ENCODE measurements around the gene CYP2W1. TPM values are rescaled to one million over a fixed set of nuclear protein-coding genes. Genes with fewer than 3 reads are reported as not detected.

The CYP2W1 gene
- total RNA-seq, 1 experiment from 2014 or later: not detected

DNA sequence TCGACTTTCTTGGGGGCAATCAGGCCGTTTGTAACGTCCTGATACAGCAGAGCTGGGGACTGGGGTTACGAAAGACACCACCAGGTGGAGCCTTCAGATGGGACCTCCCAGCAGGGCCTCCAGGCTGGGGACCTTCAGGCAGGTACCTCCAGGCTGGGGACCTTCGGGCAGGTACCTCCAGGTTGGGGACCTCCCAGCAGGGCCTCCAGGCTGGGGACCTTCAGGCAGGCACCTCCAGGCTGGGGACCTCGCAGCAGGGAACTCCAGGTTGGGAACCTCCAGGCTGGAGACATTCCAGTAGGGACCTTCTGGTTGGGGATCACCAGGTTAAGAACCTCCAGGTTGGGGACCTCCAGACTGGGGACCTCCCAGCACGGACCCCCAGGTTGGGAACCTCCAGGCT is 37.9 kb downstream of the CYP2W1 start:
- Histone ChIP-seq H3K4me2 (ENCODE audit: low read length) (no peak overlapping the region), H3K9ac (ENCODE audit: low read length) (no peak overlapping the region), H3K9me2 (replicated peaks; ENCODE audit: low read length) (no peaks in the 10 kb centered on the region), H3K9me3 (ENCODE audit: low read length) (no peaks in the 10 kb centered on the region), H3K4me1 (ENCODE audit: insufficient read depth, low read length) (no peaks in the 10 kb centered on the region), H4K20me1 (ENCODE audit: low read length) (peaks cover 2% of the 10 kb centered on the region; the same call in 1 of the 2 replicates), H3K36me3 (ENCODE audit: low read depth, low read length) (peaks cover 2% of the 10 kb centered on the region; the same call in 1 of the 2 replicates), H3K27me3 (ENCODE audit: low read length) (no peaks in the 10 kb centered on the region), H3K27ac (ENCODE audit: low read length) (no peak overlapping the region), H3K4me3 (ENCODE audit: low read length) (no peak overlapping the region), H3F3A (ENCODE audit: low read length, unreplicated experiment) (no peaks in the 10 kb centered on the region), H2AFZ (ENCODE audit: low read length) (no peak overlapping the region), H3K79me2 (ENCODE audit: low read length) (peaks cover 31% of the 10 kb centered on the region)
- intact Hi-C loops (cut with micrococcal nuclease): no loop called here
- TF ChIP-seq EZH2 (IDR thresholded peaks at IDR 0.05; ENCODE audit: low read length, unreplicated experiment): no peak
- TF ChIP-seq, protein P1, sequence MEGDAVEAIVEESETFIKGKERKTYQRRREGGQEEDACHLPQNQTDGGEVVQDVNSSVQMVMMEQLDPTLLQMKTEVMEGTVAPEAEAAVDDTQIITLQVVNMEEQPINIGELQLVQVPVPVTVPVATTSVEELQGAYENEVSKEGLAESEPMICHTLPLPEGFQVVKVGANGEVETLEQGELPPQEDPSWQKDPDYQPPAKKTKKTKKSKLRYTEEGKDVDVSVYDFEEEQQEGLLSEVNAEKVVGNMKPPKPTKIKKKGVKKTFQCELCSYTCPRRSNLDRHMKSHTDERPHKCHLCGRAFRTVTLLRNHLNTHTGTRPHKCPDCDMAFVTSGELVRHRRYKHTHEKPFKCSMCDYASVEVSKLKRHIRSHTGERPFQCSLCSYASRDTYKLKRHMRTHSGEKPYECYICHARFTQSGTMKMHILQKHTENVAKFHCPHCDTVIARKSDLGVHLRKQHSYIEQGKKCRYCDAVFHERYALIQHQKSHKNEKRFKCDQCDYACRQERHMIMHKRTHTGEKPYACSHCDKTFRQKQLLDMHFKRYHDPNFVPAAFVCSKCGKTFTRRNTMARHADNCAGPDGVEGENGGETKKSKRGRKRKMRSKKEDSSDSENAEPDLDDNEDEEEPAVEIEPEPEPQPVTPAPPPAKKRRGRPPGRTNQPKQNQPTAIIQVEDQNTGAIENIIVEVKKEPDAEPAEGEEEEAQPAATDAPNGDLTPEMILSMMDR (conservative IDR thresholded peaks at IDR 0.05; ENCODE audit: low read depth, low read length): peak; percentile 49
- CTCF ChIA-PET: no interaction called here
- DNase-seq (peak; percentile 4), ATAC-seq (peak; percentile 36; the same call in 1 of the 2 replicates)
- no TSS peak for BruUV-seq (replicated peaks)
- POLR2A ChIA-PET (ENCODE audit: unreplicated experiment): no interaction called here

DNA sequence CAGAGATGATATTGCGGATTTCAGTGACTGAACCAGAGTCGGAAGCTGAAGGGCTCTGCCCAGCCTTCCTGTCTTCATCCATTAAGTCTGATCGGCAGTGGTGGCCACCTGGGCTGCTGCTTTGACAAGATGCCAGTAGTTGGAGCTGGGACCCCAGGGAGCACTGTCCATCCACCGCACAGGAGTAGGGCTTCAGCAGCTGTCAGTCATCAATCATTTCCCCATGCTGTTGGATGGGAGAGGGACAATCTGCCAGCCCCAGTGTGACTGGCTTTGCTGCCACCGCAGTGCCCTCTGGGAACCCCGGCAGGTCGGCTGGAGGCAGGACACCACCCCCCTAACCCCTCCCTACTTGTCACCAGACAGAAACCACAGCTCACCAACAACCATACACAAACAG is 38.4 kb downstream of the CYP2W1 start:
- H3F3A ChIP-seq (ENCODE audit: low read length, unreplicated experiment): no peaks in the 10 kb centered on the region
- no peaks in the 10 kb centered on the region for H3K4me1 ChIP-seq (ENCODE audit: insufficient read depth, low read length)
- H3K9me3 ChIP-seq (ENCODE audit: low read length): no peaks in the 10 kb centered on the region
- H3K9me2 ChIP-seq (replicated peaks; ENCODE audit: low read length): no peaks in the 10 kb centered on the region
- intact Hi-C loops (cut with micrococcal nuclease): no loop called here
- H3K27me3 ChIP-seq (ENCODE audit: low read length): no peaks in the 10 kb centered on the region
- H3K9ac ChIP-seq (ENCODE audit: low read length): no peak overlapping the region
- no peak overlapping the region for H3K4me3 ChIP-seq (ENCODE audit: low read length)
- ChIA-PET POLR2A (ENCODE audit: unreplicated experiment) (no interaction called here), CTCF (no interaction called here)
- H3K4me2 ChIP-seq (ENCODE audit: low read length): no peak overlapping the region
- no peak for ATAC-seq
- no peak overlapping the region for H3K27ac ChIP-seq (ENCODE audit: low read length)
- H4K20me1 ChIP-seq (ENCODE audit: low read length): peaks cover 7% of the 10 kb centered on the region; the same call in 1 of the 2 replicates
- H3K36me3 ChIP-seq (ENCODE audit: low read depth, low read length): peaks cover 2% of the 10 kb centered on the region; the same call in 1 of the 2 replicates
- TF ChIP-seq EZH2 (IDR thresholded peaks at IDR 0.05; ENCODE audit: low read length, unreplicated experiment) (no peak), EZH2phosphoT487 (IDR thresholded peaks at IDR 0.05; ENCODE audit: borderline replicate concordance, low read length) (no peak)
- TF ChIP-seq, protein P1 (conservative IDR thresholded peaks at IDR 0.05; ENCODE audit: low read depth, low read length): no peak
- H3K79me2 ChIP-seq (ENCODE audit: low read length): peaks cover 37% of the 10 kb centered on the region
- BruUV-seq (replicated peaks): no TSS peak
- DNase-seq: no peak
- H2AFZ ChIP-seq (ENCODE audit: low read length): no peak overlapping the region

DNA sequence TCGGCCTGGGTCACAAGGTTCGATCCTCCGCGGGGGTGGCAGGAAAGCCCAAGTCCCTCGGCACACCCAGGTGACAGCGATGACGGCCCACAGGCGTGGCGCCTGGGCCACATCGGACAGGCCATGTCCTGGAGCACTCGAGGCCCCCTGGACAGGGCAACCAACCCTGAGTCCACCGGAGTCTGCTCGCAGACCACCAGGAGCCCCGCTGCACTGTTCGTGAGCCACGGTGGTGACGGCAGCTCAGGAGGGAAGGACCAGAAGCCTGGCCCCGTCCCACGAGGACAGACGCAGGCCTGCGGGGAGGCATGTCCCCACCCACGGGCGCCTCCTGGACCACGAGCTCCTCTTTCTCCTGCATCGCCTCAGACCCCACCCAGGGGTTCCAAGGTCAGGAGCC is 39.0 kb downstream of the CYP2W1 start:
- intact Hi-C loops (cut with micrococcal nuclease): no loop called here
- H3K36me3 ChIP-seq (ENCODE audit: low read depth, low read length): peaks cover 7% of the 10 kb centered on the region; the same call in 1 of the 2 replicates
- H3K4me1 ChIP-seq (ENCODE audit: insufficient read depth, low read length): 0 out of 2 replicates have a peak, but pooled peaks cover 2% of the 10 kb centered on the region
- no peak overlapping the region for H2AFZ ChIP-seq (ENCODE audit: low read length)
- POLR2A ChIA-PET (ENCODE audit: unreplicated experiment): no interaction called here
- ATAC-seq (no peak), DNase-seq (no peak)
- CTCF ChIA-PET: no interaction called here
- H3K9ac ChIP-seq (ENCODE audit: low read length): no peak overlapping the region
- H3F3A ChIP-seq (ENCODE audit: low read length, unreplicated experiment): no peaks in the 10 kb centered on the region
- no TSS peak for BruUV-seq (replicated peaks)
- no peak overlapping the region for H3K4me3 ChIP-seq (ENCODE audit: low read length)
- H3K79me2 ChIP-seq (ENCODE audit: low read length): peaks cover 42% of the 10 kb centered on the region
- peaks cover 13% of the 10 kb centered on the region for H4K20me1 ChIP-seq (ENCODE audit: low read length)
- H3K9me3 ChIP-seq (ENCODE audit: low read length): no peaks in the 10 kb centered on the region
- H3K9me2 ChIP-seq (replicated peaks; ENCODE audit: low read length): no peaks in the 10 kb centered on the region
- TF ChIP-seq EZH2 (IDR thresholded peaks at IDR 0.05; ENCODE audit: low read length, unreplicated experiment): no peak
- no peak for TF ChIP-seq EZH2phosphoT487 (IDR thresholded peaks at IDR 0.05; ENCODE audit: borderline replicate concordance, low read length)
- TF ChIP-seq, protein P1 (conservative IDR thresholded peaks at IDR 0.05; ENCODE audit: low read depth, low read length): no peak
- H3K27ac ChIP-seq (ENCODE audit: low read length): no peak overlapping the region
- H3K27me3 ChIP-seq (ENCODE audit: low read length): no peaks in the 10 kb centered on the region
- H3K4me2 ChIP-seq (ENCODE audit: low read length): no peak overlapping the region

All from PC-3 (cell line).